ENCODE measurements around the gene IQCF2.

Gene IQCF2

GRCh38 chr3:51875501-51875900, 14.1 kb downstream of the IQCF2 start, which contains the start of gene IQCF5:
IQCF5 (minus strand) TSS chr3:51875601; CDS start chr3:51875531, 70 bp downstream.
- no peak for TF ChIP-seq CTCF (IDR thresholded peaks at IDR 0.05; ENCODE audit: insufficient read depth, low read depth, low read length, missing control alignments)
- no peak for DNase-seq (ENCODE audit: low read depth)

GRCh38 chr3:51876186-51876585, 14.8 kb downstream of the IQCF2 start:
- no peak overlapping the region for H3K4me3 ChIP-seq (ENCODE audit: low read length)
- no peak for DNase-seq (ENCODE audit: low read depth)
- TF ChIP-seq CTCF (IDR thresholded peaks at IDR 0.05; ENCODE audit: insufficient read depth, low read depth, low read length, missing control alignments) = no peak

More at GRCh38 chr3:51875501-51875900, 14.1 kb downstream of the IQCF2 start, which contains the start of gene IQCF5:
- no peak within 1 kb of the TSS for H3K4me3 ChIP-seq (ENCODE audit: low read length)

GRCh38 chr3:51879937-51880336, 18.5 kb downstream of the IQCF2 start:
- H3K4me3 ChIP-seq (ENCODE audit: low read length) = no peak overlapping the region
- peak; percentile 33 for DNase-seq (ENCODE audit: low read depth)
- no peak for TF ChIP-seq CTCF (IDR thresholded peaks at IDR 0.05; ENCODE audit: insufficient read depth, low read depth, low read length, missing control alignments)

GRCh38 chr3:51886447-51886846, 25.0 kb downstream of the IQCF2 start:
- no peak overlapping the region for H3K4me3 ChIP-seq (ENCODE audit: low read length)
- DNase-seq (ENCODE audit: low read depth) = no peak
- TF ChIP-seq CTCF (IDR thresholded peaks at IDR 0.05; ENCODE audit: insufficient read depth, low read depth, low read length, missing control alignments) = no peak

- peak; percentile 66 for DNase-seq (ENCODE audit: low read depth)
- TF ChIP-seq CTCF (IDR thresholded peaks at IDR 0.05; ENCODE audit: insufficient read depth, low read depth, low read length, missing control alignments) = no peak
Measured at GRCh38 chr3:51887620-51888019, 26.2 kb downstream of the IQCF2 start.

GRCh38 chr3:51888463-51889105, 27.2 kb downstream of the IQCF2 start:
- no peak for TF ChIP-seq CTCF (IDR thresholded peaks at IDR 0.05; ENCODE audit: insufficient read depth, low read depth, low read length, missing control alignments)
- no peak for DNase-seq (ENCODE audit: low read depth)
- no peak overlapping the region for H3K4me3 ChIP-seq (ENCODE audit: low read length)

More at GRCh38 chr3:51887620-51888019, 26.2 kb downstream of the IQCF2 start:
- H3K4me3 ChIP-seq (ENCODE audit: low read length) = no peak overlapping the region
